Measurements from ENCODE around the gene AP1M2.
"Not testable (repeated sequence)": the region's sequence is repeated elsewhere in the genome, so short reads cannot be mapped to it uniquely, and the experiment has no call there.

Gene AP1M2

DNA sequence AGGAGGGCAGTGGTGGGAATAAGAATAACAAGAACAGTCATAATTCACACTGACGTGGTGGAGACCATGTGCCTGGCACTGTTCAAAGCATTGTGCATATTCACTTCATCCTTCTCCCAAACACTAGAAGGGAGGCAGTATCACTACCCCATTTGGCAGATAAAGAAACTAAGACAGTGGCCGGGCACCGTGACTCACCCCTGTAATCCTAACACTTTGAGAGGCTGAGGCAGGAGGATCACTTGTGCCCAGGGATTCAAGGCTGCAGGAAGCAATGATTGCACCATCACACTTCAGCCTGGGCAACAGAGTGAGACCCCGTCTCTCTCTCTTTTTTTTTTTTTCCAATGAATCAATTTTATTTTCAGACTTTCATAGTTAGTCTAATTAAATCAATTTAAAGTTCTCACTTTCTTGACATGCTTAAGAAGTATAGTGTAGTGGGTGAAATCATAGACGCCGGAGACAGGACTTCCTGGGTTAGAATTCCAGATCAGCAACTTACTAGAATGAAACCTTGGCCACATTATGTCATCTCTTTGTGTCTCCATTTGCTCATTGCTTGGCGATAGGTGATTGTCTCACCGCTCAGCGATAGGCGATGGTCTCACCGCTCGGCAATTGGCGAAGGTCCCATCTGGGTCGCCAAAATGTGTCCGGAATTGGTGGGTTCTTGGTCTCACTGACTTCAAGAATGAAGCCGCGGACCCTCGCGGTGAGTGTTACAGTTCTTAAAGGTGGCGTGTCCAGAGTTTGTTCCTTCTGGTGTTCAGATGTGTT, 48.7 kb downstream of the AP1M2 start:
- DNase-seq (ENCODE audit: low spot score): no peak

GRCh38 chr19:10537668-10538067, 49.4 kb downstream of the AP1M2 start:
- DNase-seq (ENCODE audit: low spot score): no peak

GRCh38 chr19:10535613-10536012, 51.5 kb downstream of the AP1M2 start:
- no peak for DNase-seq (ENCODE audit: low spot score)

GRCh38 chr19:10533646-10534386, 53.3 kb downstream of the AP1M2 start:
- DNase-seq (ENCODE audit: low spot score): no peak

- no peak for DNase-seq (ENCODE audit: low spot score)
These were observed 54.7 kb downstream of the AP1M2 start for GRCh38 chr19:10532457-10532856.

DNA sequence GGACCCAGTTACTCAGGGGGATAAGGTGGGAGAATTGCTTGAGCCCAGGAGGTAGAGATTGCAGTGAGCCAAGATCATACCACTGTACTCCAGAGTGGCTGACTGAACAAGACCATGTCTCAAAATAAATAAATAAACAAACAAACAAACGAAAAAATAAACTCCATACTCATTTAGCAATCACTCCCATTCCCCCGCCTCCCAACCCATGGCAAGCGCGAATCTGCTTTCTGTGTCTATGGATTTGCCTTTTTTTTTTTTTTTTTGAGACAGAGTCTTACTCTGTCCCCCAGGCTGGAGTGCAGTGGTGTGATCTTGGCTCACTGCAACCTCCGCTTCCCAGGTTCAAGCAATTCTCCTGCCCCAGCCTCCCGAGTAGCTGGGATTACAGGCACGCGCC, 60.2 kb downstream of the AP1M2 start:
- DNase-seq (ENCODE audit: low spot score): not testable (repeated sequence)

DNA sequence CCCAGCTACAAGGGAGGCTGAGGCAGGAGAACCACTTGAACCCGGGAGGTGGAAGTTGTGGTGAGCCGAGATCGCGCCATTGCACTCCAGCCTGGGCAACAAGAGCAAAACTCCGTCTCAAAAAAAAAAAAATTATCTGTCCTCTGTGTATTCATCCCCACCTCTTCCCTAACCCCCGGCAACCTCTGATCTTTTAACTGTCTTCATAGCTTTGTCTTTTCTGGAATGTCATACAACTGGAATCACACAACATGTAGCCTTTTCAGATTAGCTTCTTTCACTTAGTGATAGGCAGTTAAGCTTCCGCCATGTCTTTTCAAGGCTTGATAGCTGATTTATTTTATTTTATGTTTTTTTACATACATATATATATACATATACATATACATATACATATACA, 61.5 kb downstream of the AP1M2 start:
- DNase-seq (ENCODE audit: low spot score): no peak

DNA sequence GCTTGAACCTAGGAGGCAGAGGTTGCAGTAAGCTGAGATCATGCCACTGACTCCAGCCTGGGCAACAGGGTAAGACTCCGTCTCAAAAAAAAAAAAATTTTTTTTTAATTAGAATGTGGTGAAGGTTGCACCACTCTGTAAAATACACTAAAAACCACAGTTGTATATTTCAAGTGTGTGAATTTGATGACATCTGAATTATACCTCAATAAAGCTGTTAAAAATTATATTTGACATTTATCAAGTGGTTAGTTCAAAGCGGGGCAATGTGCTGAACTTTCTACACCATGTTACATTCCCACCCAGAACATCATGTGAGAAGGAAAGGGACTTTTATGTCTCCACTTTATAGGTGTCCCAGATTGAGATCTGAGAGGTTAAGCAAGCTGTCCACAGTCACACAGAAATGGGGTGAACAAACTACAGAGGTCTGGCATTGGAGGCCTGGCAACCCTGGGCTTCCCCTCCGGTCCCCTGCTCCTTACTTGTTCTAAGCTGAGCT, 63.9 kb downstream of the AP1M2 start:
- no peak for DNase-seq (ENCODE audit: low spot score)
